ENCODE data around the gene RIGI.
"Not testable (repeated sequence)": the region's sequence is repeated elsewhere in the genome, so short reads cannot be mapped to it uniquely, and the experiment has no call there.

Gene RIGI

GRCh38 chr9:32552172-32552872 lies 26.3 kb upstream of the RIGI start, which contains the start of the genes SMIM27 and TOPORS:
Gene SMIM27 (plus strand): TSS chr9:32552327. CDS start chr9:32552435, 108 bp downstream.
Gene TOPORS (minus strand): TSS chr9:32552586. CDS start chr9:32552436, 150 bp downstream.
- Histone ChIP-seq H3K36me3 (ENCODE audit: control insufficient read depth, low read depth, low read length) (no peaks in the 10 kb centered on the region), H3K9ac (ENCODE audit: low read length) (peak within 1 kb of the TSS; percentile 92), H3K27ac (ENCODE audit: low read length) (peak within 1 kb of the TSS; percentile 89), H3K27me3 (ENCODE audit: control insufficient read depth, insufficient read depth, low read length) (no peaks in the 10 kb centered on the region), H3K4me1 (ENCODE audit: control insufficient read depth, low read depth, low read length) (peaks cover 3% of the 10 kb centered on the region), H3K4me3 (ENCODE audit: low read length) (peak within 1 kb of the TSS; percentile 79), H3K9me3 (ENCODE audit: control insufficient read depth, low read depth, low read length) (no peaks in the 10 kb centered on the region)

- peaks cover 3% of the 10 kb centered on the region for H3K4me1 ChIP-seq (ENCODE audit: control insufficient read depth, low read depth, low read length)
- no peaks in the 10 kb centered on the region for H3K9me3 ChIP-seq (ENCODE audit: control insufficient read depth, low read depth, low read length)
- H3K36me3 ChIP-seq (ENCODE audit: control insufficient read depth, low read depth, low read length): no peaks in the 10 kb centered on the region
- H3K9ac ChIP-seq (ENCODE audit: low read length): peak overlapping the region; percentile 92
- H3K27ac ChIP-seq (ENCODE audit: low read length): peak overlapping the region; percentile 89
- H3K27me3 ChIP-seq (ENCODE audit: control insufficient read depth, insufficient read depth, low read length): no peaks in the 10 kb centered on the region
- H3K4me3 ChIP-seq (ENCODE audit: low read length): peak overlapping the region; percentile 79
Measured at GRCh38 chr9:32551276-32552051, 25.5 kb upstream of the RIGI start.

- H3K9me3 ChIP-seq (ENCODE audit: control insufficient read depth, low read depth, low read length): no peaks in the 10 kb centered on the region
Measured at GRCh38 chr9:32550562-32551275, 24.7 kb upstream of the RIGI start.

GRCh38 chr9:32550150-32550561 lies 24.2 kb upstream of the RIGI start:
- Histone ChIP-seq H3K9me3 (ENCODE audit: control insufficient read depth, low read depth, low read length) (no peaks in the 10 kb centered on the region), H3K4me1 (ENCODE audit: control insufficient read depth, low read depth, low read length) (peaks cover 3% of the 10 kb centered on the region), H3K27ac (ENCODE audit: low read length) (peak overlapping the region; percentile 64), H3K36me3 (ENCODE audit: control insufficient read depth, low read depth, low read length) (no peaks in the 10 kb centered on the region), H3K4me3 (ENCODE audit: low read length) (peak overlapping the region; percentile 79), H3K27me3 (ENCODE audit: control insufficient read depth, insufficient read depth, low read length) (no peaks in the 10 kb centered on the region), H3K9ac (ENCODE audit: low read length) (peak overlapping the region; percentile 92)

More at GRCh38 chr9:32550562-32551275, 24.7 kb upstream of the RIGI start:
- Histone ChIP-seq H3K4me3 (ENCODE audit: low read length) (peak overlapping the region; percentile 79), H3K27ac (ENCODE audit: low read length) (peak overlapping the region; percentile 89), H3K4me1 (ENCODE audit: control insufficient read depth, low read depth, low read length) (peaks cover 3% of the 10 kb centered on the region), H3K27me3 (ENCODE audit: control insufficient read depth, insufficient read depth, low read length) (no peaks in the 10 kb centered on the region), H3K9ac (ENCODE audit: low read length) (peak overlapping the region; percentile 92), H3K36me3 (ENCODE audit: control insufficient read depth, low read depth, low read length) (no peaks in the 10 kb centered on the region)

- not testable (repeated sequence) for H3K27me3 ChIP-seq (ENCODE audit: control insufficient read depth, insufficient read depth, low read length); H3K4me3 ChIP-seq (ENCODE audit: low read length); H3K9ac ChIP-seq (ENCODE audit: low read length); H3K9me3 ChIP-seq (ENCODE audit: control insufficient read depth, low read depth, low read length); H3K4me1 ChIP-seq (ENCODE audit: control insufficient read depth, low read depth, low read length); H3K36me3 ChIP-seq (ENCODE audit: control insufficient read depth, low read depth, low read length); H3K27ac ChIP-seq (ENCODE audit: low read length)
Measured at GRCh38 chr9:32548213-32548612, 22.2 kb upstream of the RIGI start.

GRCh38 chr9:32545884-32546283 lies 19.9 kb upstream of the RIGI start:
- Histone ChIP-seq H3K36me3 (ENCODE audit: control insufficient read depth, low read depth, low read length) (peaks cover 30% of the 10 kb centered on the region), H3K27ac (ENCODE audit: low read length) (no peak overlapping the region), H3K9ac (ENCODE audit: low read length) (no peak overlapping the region), H3K4me1 (ENCODE audit: control insufficient read depth, low read depth, low read length) (peaks cover 3% of the 10 kb centered on the region), H3K9me3 (ENCODE audit: control insufficient read depth, low read depth, low read length) (no peaks in the 10 kb centered on the region), H3K27me3 (ENCODE audit: control insufficient read depth, insufficient read depth, low read length) (no peaks in the 10 kb centered on the region), H3K4me3 (ENCODE audit: low read length) (no peak overlapping the region)

GRCh38 chr9:32543047-32543446 lies 17.1 kb upstream of the RIGI start:
- no peaks in the 10 kb centered on the region for H3K4me1 ChIP-seq (ENCODE audit: control insufficient read depth, low read depth, low read length)
- H3K27me3 ChIP-seq (ENCODE audit: control insufficient read depth, insufficient read depth, low read length): no peaks in the 10 kb centered on the region
- H3K9me3 ChIP-seq (ENCODE audit: control insufficient read depth, low read depth, low read length): no peaks in the 10 kb centered on the region
- no peak overlapping the region for H3K4me3 ChIP-seq (ENCODE audit: low read length)
- peaks cover 36% of the 10 kb centered on the region for H3K36me3 ChIP-seq (ENCODE audit: control insufficient read depth, low read depth, low read length)
- no peak overlapping the region for H3K27ac ChIP-seq (ENCODE audit: low read length)
- no peak overlapping the region for H3K9ac ChIP-seq (ENCODE audit: low read length)

- Histone ChIP-seq H3K4me1 (ENCODE audit: control insufficient read depth, low read depth, low read length) (no peaks in the 10 kb centered on the region), H3K27me3 (ENCODE audit: control insufficient read depth, insufficient read depth, low read length) (no peaks in the 10 kb centered on the region), H3K9ac (ENCODE audit: low read length) (no peak overlapping the region), H3K4me3 (ENCODE audit: low read length) (no peak overlapping the region), H3K27ac (ENCODE audit: low read length) (no peak overlapping the region), H3K9me3 (ENCODE audit: control insufficient read depth, low read depth, low read length) (no peaks in the 10 kb centered on the region), H3K36me3 (ENCODE audit: control insufficient read depth, low read depth, low read length) (peaks cover 2% of the 10 kb centered on the region)
Measured at GRCh38 chr9:32533816-32534215, 7.8 kb upstream of the RIGI start.

- Histone ChIP-seq H3K4me3 (ENCODE audit: low read length) (no peak overlapping the region), H3K4me1 (ENCODE audit: control insufficient read depth, low read depth, low read length) (no peaks in the 10 kb centered on the region), H3K27ac (ENCODE audit: low read length) (no peak overlapping the region), H3K27me3 (ENCODE audit: control insufficient read depth, insufficient read depth, low read length) (no peaks in the 10 kb centered on the region), H3K36me3 (ENCODE audit: control insufficient read depth, low read depth, low read length) (peaks cover 2% of the 10 kb centered on the region), H3K9me3 (ENCODE audit: control insufficient read depth, low read depth, low read length) (no peaks in the 10 kb centered on the region), H3K9ac (ENCODE audit: low read length) (no peak overlapping the region)
Measured at GRCh38 chr9:32533336-32533735, 7.3 kb upstream of the RIGI start.

- H3K9ac ChIP-seq (ENCODE audit: low read length): peak overlapping the region; percentile 67
- peak overlapping the region; percentile 87 for H3K4me3 ChIP-seq (ENCODE audit: low read length)
- H3K27ac ChIP-seq (ENCODE audit: low read length): no peak overlapping the region
- no peaks in the 10 kb centered on the region for H3K36me3 ChIP-seq (ENCODE audit: control insufficient read depth, low read depth, low read length)
- no peaks in the 10 kb centered on the region for H3K9me3 ChIP-seq (ENCODE audit: control insufficient read depth, low read depth, low read length)
- H3K27me3 ChIP-seq (ENCODE audit: control insufficient read depth, insufficient read depth, low read length): no peaks in the 10 kb centered on the region
- peaks cover 9% of the 10 kb centered on the region for H3K4me1 ChIP-seq (ENCODE audit: control insufficient read depth, low read depth, low read length)
Measured at GRCh38 chr9:32526707-32527048, 682 bp upstream of the RIGI start.

- H3K4me3 ChIP-seq (ENCODE audit: low read length): peak overlapping the region; percentile 87
- H3K36me3 ChIP-seq (ENCODE audit: control insufficient read depth, low read depth, low read length): no peaks in the 10 kb centered on the region
- peaks cover 9% of the 10 kb centered on the region for H3K4me1 ChIP-seq (ENCODE audit: control insufficient read depth, low read depth, low read length)
- H3K9me3 ChIP-seq (ENCODE audit: control insufficient read depth, low read depth, low read length): peaks cover 4% of the 10 kb centered on the region
- no peak overlapping the region for H3K27ac ChIP-seq (ENCODE audit: low read length)
- H3K27me3 ChIP-seq (ENCODE audit: control insufficient read depth, insufficient read depth, low read length): no peaks in the 10 kb centered on the region
- H3K9ac ChIP-seq (ENCODE audit: low read length): peak overlapping the region; percentile 67
Measured at GRCh38 chr9:32525709-32526030, 326 bp downstream of the RIGI start.
